HEK293T (cell line): ENCODE measurements around the gene BLVRA.
A peak's percentile ranks its signal among the peaks of the same experiment; 100 is the strongest.

Experiments
- CTCF ChIA-PET: fragments of 350-600 bp; formaldehyde crosslinking; extraction: SDS; loops from one replicate; lab custom pipeline; 2021; ENCODE audit warnings: antibody characterized with exemption, inconsistent platforms; lab: Yijun Ruan, JAX
- POLR2A ChIA-PET: fragments of 350-600 bp; formaldehyde crosslinking; extraction: SDS; loops from one replicate; lab custom pipeline; 2020; ENCODE audit warnings: antibody characterized with exemption, inconsistent platforms; lab: Yijun Ruan, JAX
- DNase-seq: peaks from one replicate; pipeline ENCODE4 v3.0.0; 2012; ENCODE audit warnings: mixed read lengths; ENCODE audit errors: extremely low spot score
- ARNT ChIP-seq: fragments of 450-650 bp; IDR thresholded peaks from 2 replicates; pipeline ENCODE4 v1.6.1; 2017; ENCODE audit warnings: mild to moderate bottlenecking
- BHLHE40 ChIP-seq: fragments of 450-650 bp; IDR thresholded peaks from 2 replicates; pipeline ENCODE4 v1.6.1; 2016; ENCODE audit warnings: mild to moderate bottlenecking, moderate library complexity, borderline replicate concordance
- CTBP1 ChIP-seq: fragments of 450-650 bp; IDR thresholded peaks from 2 replicates; pipeline ENCODE4 v1.6.1; 2016; ENCODE audit warnings: borderline replicate concordance
- ELF4 ChIP-seq: fragments of 450-650 bp; IDR thresholded peaks from 2 replicates; pipeline ENCODE4 v1.6.1; 2017; ENCODE audit warnings: antibody characterized with exemption
- FOXA1 ChIP-seq: fragments of 450-650 bp; IDR thresholded peaks from 2 replicates; pipeline ENCODE4 v1.6.1; 2016; ENCODE audit warnings: mild to moderate bottlenecking
- FOXK2 ChIP-seq: fragments of 450-650 bp; IDR thresholded peaks from 2 replicates; pipeline ENCODE4 v1.6.1; 2016; ENCODE audit warnings: mild to moderate bottlenecking
- FOXM1 ChIP-seq: fragments of 450-650 bp; IDR thresholded peaks from 2 replicates; pipeline ENCODE4 v1.6.1; 2017; ENCODE audit warnings: mild to moderate bottlenecking, borderline replicate concordance
- HDGF ChIP-seq: fragments of 450-650 bp; IDR thresholded peaks from 2 replicates; pipeline ENCODE4 v1.6.1; 2017; ENCODE audit warnings: antibody characterized with exemption, borderline replicate concordance
- L3MBTL2 ChIP-seq: fragments of 450-650 bp; conservative IDR thresholded peaks from 2 replicates; pipeline ENCODE4 v1.6.1; 2016; ENCODE audit warnings: mild to moderate bottlenecking
- LEF1 ChIP-seq: fragments of 450-650 bp; IDR thresholded peaks from 2 replicates; pipeline ENCODE4 v1.6.1; 2017; ENCODE audit warnings: mild to moderate bottlenecking, borderline replicate concordance
- NFRKB ChIP-seq: fragments of 450-650 bp; IDR thresholded peaks from 2 replicates; pipeline ENCODE4 v1.6.1; 2016; ENCODE audit warnings: mild to moderate bottlenecking, moderate library complexity
- SUZ12 ChIP-seq: fragments of 450-650 bp; IDR thresholded peaks from 2 replicates; pipeline ENCODE4 v1.6.1; 2016; ENCODE audit warnings: mild to moderate bottlenecking
- TARDBP ChIP-seq: fragments of 450-650 bp; IDR thresholded peaks from 2 replicates; pipeline ENCODE4 v1.6.1; 2016
- ZNF384 ChIP-seq: fragments of 450-650 bp; IDR thresholded peaks from 2 replicates; pipeline ENCODE4 v1.6.1; 2016
- TF ChIP-seq, protein P1 (sequence below): fragments of 450-650 bp; IDR thresholded peaks from 2 replicates; pipeline ENCODE4 v1.6.1; 2016

The BLVRA gene

DNA sequence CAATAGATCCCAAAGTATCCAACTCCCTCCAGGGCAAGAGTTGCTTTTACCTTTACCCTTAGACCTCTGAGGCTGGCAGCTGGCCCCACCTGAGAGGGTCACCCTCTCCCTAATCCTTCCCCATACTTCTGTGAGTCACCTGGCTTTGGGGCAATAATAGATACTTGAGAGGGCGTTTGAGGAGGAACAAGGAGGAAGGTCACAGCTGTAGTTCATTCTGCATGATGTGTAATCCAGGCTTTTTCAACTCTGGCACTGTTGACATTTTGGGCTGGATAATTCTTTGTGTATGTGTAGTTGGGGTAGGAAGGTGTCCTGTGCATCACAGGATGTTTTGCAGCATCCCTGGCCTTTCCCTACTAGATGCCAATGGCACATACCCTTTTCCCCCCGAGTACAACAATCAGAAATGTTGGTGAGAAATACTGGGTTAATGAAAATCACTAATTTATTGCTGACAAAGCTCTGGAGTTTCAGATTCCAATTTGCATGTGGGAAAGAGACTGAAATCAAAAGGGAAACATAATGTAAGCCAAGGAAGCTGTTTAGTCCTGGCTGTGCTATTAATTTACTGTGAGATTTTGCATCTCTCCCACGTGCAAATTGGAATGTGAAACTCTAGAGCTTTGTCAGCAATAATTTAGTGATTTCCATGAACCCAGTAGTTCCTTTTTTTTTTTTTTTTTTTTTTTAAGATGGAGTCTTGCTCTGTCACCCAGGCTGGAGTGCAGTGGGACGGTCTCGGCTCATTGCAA is 3.6 kb downstream of the BLVRA start:
- DNase-seq: no peak
- POLR2A ChIA-PET: interaction anchor here (0.7 to 2.1 kb wide), 3 partner anchors 32 to 180 kb away, joined by 3 to 9 read pairs (median 3); partner anchors contain the start of genes COA1 and STK17A
- CTCF ChIA-PET: interaction anchor here (0.7 kb wide), 1 partner anchor 27 kb away, joined by 3 read pairs; no protein-coding TSS in a partner anchor
- TF ChIP-seq TARDBP (no peak), L3MBTL2 (no peak), SUZ12 (no peak), CTBP1 (no peak), NFRKB (no peak), ARNT (no peak), FOXK2 (no peak)
- TF ChIP-seq, protein P1, sequence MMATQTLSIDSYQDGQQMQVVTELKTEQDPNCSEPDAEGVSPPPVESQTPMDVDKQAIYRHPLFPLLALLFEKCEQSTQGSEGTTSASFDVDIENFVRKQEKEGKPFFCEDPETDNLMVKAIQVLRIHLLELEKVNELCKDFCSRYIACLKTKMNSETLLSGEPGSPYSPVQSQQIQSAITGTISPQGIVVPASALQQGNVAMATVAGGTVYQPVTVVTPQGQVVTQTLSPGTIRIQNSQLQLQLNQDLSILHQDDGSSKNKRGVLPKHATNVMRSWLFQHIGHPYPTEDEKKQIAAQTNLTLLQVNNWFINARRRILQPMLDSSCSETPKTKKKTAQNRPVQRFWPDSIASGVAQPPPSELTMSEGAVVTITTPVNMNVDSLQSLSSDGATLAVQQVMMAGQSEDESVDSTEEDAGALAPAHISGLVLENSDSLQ: no peak

DNA sequence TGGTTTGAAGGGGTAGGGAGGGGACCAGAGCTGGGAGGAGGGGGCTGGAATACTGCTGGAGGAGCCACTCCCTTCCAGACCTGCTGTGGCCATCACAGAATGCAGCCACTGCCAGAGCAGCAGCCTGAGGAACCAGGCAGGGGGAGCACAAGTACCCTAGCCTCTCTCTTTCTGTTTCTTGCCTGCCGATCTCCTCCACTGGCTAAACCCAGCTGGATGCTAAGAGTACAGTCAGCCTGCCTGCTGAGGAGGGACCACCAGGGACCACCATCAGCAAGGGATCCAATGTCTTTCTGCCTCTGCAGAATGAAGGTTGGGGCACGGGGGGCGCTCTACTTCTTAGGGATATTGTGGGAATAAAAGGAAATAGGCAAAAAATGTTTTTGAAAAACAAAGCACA is 4.7 kb downstream of the BLVRA start:
- DNase-seq: no peak
- TF ChIP-seq NFRKB (no peak), CTBP1 (no peak), ELF4 (no peak)
- POLR2A ChIA-PET: interaction anchor here (0.8 kb wide), 1 partner anchor 34 kb away, joined by 3 read pairs; the partner anchor contains the start of gene COA1
- CTCF ChIA-PET: no interaction called here

DNA sequence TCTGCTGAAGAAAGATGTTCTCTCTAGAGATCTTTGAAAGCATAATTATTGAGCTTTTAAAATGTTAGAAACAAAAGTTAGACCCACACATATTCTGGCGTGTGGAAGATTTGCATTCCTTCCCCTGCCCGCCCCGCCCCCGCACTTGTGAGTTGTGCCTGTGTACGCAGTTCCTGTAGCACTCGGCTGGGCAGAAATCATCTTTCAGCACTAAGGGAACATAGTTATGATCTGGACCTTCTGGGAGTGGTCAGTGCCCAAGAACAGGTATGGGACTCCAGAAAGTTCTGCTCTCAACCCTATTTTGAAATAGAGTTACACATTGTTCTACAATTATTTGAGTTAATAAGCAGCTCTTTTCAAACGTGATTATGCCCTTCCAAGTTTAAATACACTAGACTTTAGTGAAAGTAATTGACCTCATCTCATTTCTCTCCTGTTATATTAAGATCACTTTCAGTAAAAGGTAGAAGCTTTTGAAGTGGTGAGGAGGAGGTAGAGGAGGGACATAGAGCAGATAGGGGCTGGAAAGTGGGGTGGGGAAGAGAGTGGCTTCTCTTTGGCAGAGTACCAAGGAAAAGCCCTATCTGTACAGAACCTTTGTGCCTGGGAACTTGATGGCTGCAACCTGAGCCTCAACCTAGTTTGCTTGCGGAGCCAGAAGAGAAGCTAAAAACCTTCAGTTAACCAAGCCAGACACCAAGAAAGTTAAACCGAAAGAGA is 5.7 kb downstream of the BLVRA start:
- CTCF ChIA-PET: interaction anchor here (0.6 kb wide), 1 partner anchor 116 kb away, joined by 3 read pairs; no protein-coding TSS in a partner anchor
- POLR2A ChIA-PET: interaction anchor here (2.3 kb wide), 1 partner anchor 35 kb away, joined by 10 read pairs; the partner anchor contains the start of gene COA1
- TF ChIP-seq BHLHE40 (no peak), TARDBP (no peak), ELF4 (no peak), FOXM1 (no peak), ZNF384 (no peak), FOXA1 (no peak), CTBP1 (no peak), HDGF (no peak), SUZ12 (no peak)
- TF ChIP-seq, protein P1: no peak
- DNase-seq: no peak

DNA sequence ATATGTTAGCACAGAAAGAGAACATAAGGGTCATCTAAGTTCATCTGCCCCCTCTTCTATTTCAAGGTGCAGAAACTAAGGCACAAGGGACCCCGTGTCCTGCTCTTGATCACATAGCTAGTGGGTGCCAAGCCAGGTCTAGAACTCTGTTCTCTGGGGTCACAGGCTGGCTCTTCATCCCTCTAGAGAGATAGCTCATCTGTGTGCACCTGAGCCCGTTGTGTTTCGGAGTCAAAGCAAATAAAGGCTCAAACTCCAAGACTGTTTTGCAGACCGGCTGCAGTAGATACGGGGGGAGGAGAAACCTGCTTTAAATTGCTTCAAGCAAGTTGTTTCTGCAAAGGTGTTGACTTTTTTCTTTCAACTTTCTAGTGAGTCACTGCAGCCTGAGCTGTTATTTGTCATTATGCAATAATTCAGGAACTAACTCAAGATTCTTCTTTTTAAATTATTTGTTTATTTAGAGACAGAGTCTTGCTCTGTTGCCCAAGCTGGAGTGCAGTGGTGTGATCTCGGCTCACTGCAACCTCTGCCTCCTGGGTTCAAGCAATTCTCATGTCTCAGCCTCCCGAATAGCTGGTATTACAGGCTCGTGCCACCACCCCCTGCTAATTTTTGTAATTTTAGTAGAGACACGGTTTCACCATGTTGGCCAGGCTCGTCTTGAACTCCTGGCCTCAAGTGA is 6.5 kb downstream of the BLVRA start:
- TF ChIP-seq FOXA1: no peak
- no peak for TF ChIP-seq ELF4
- DNase-seq: no peak
- CTCF ChIA-PET: interaction anchor here (0.6 kb wide), 1 partner anchor 115 kb away, joined by 3 read pairs; no protein-coding TSS in a partner anchor
- POLR2A ChIA-PET: interaction anchor here (2.3 kb wide), 1 partner anchor 36 kb away, joined by 10 read pairs; the partner anchor contains the start of gene COA1

DNA sequence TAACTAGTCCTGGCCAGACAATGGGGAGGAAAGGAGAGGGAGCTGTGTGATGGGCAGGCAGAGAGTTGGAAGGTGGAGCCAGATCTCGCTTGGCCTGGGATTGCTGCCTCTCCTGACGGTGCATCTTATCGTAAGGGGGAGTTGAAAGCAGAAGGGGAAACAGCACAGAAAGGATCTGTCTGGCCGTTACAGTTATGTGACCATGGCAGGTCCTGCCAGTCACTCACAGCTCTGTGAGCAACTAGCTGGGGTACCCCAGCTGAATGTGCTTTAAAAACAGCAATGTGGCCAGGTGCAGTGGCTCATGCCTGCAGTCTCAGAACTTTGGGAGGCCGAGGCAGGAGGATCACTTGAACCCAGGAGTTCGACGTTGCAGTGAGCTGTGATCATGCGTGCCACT is 8.1 kb downstream of the BLVRA start:
- TF ChIP-seq HDGF: no peak
- TF ChIP-seq, protein P1: peak; percentile 58; the same call in 1 of the 2 replicates
- POLR2A ChIA-PET: interaction anchor here (1.0 kb wide), 1 partner anchor 37 kb away, joined by 4 read pairs; the partner anchor contains the start of gene COA1
- no peak for DNase-seq
- CTCF ChIA-PET: no interaction called here

DNA sequence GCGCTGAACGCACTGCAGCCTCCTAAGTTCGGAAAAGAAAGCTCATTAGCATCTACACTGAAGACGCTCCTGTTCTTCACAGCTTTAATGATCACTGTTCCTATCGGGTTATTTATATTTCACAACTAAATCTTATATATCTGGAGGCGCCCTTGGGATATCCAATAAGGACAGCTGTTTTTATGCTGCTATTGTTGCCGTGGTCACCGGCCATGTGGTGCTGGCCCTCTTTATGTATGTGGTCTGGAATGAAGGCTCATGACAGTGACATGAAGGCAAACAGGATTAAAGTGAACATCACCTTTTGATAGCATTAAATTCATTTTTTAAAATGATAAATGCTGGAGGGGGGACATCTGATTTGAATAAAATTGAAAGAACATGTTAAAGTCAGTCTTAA is 8.8 kb downstream of the BLVRA start:
- CTCF ChIA-PET: interaction anchor here (1.2 kb wide), 1 partner anchor 71 kb away, joined by 3 read pairs; no protein-coding TSS in a partner anchor
- TF ChIP-seq LEF1: no peak
- TF ChIP-seq ZNF384: no peak
- no peak for TF ChIP-seq SUZ12
- TF ChIP-seq NFRKB: no peak
- TF ChIP-seq CTBP1: no peak
- TF ChIP-seq FOXA1: no peak
- DNase-seq: no peak
- POLR2A ChIA-PET: no interaction called here
